ENCODE data around the gene CILP2.

Gene CILP2

GRCh38 chr19:19531951-19532805 lies 5.9 kb upstream of the CILP2 start:
- no peak for DNase-seq

GRCh38 chr19:19532806-19533701 lies 5.0 kb upstream of the CILP2 start:
- DNase-seq = no peak

- no peak for DNase-seq
Observed at GRCh38 chr19:19533841-19534240, 4.2 kb upstream of the CILP2 start.

- no peak for DNase-seq
Observed at GRCh38 chr19:19534556-19535265, 3.4 kb upstream of the CILP2 start.

- DNase-seq = no peak
Observed at GRCh38 chr19:19535311-19536191, 2.5 kb upstream of the CILP2 start.

GRCh38 chr19:19537075-19538048 lies 703 bp upstream of the CILP2 start:
- DNase-seq = no peak

GRCh38 chr19:19538785-19539166 lies 711 bp downstream of the CILP2 start:
- no peak for DNase-seq

- no peak for DNase-seq
Observed at GRCh38 chr19:19539698-19540063, 1.6 kb downstream of the CILP2 start.

GRCh38 chr19:19540064-19540714 lies 2.1 kb downstream of the CILP2 start:
- DNase-seq = no peak

- DNase-seq = no peak
Observed at GRCh38 chr19:19540715-19541515, 2.9 kb downstream of the CILP2 start.

GRCh38 chr19:19541616-19542015 lies 3.6 kb downstream of the CILP2 start:
- DNase-seq = no peak

GRCh38 chr19:19542507-19542906 lies 4.4 kb downstream of the CILP2 start:
- DNase-seq = no peak

GRCh38 chr19:19543101-19543500 lies 5.0 kb downstream of the CILP2 start:
- no peak for DNase-seq

- DNase-seq = no peak
Observed at GRCh38 chr19:19543640-19544039, 5.6 kb downstream of the CILP2 start.

GRCh38 chr19:19544257-19544953 lies 6.3 kb downstream of the CILP2 start:
- no peak for DNase-seq

- no peak for DNase-seq
Observed at GRCh38 chr19:19544954-19545591, 7.0 kb downstream of the CILP2 start.

GRCh38 chr19:19545707-19546106 lies 7.6 kb downstream of the CILP2 start:
- no peak for DNase-seq

- no peak for DNase-seq
Observed at GRCh38 chr19:19546751-19547162, 8.7 kb downstream of the CILP2 start.
